Dorsolateral prefrontal cortex (tissue), 118 donors: ENCODE results near the gene LNX2. TPM values are rescaled to one million over a fixed set of nuclear protein-coding genes. Genes with fewer than 3 reads are reported as not detected.

Experiments
- total RNA-seq, 120 experiments: library from RNA; stranded (reverse); gene quantifications; one replicate each; pipeline versions ENCODE4 v1.2.3 to v1.2.4, GENCODE V29; 2022

Gene LNX2
- total RNA-seq, 120 experiments from 2014 or later: 3.0 to 8.1 (median 5.5) TPM

Other genes starting within 250 kb of the LNX2 start
- gene GTF3A, start 195.9 kb downstream of the LNX2 start, total RNA-seq: 100 to 1,000 TPM in 1 of 120 experiments, 10 to 100 TPM in 119; 43.2 to 103 (median 71.3) TPM
- 10 to 100 TPM; 32.1 to 71.7 (median 50.4) TPM for gene MTIF3, start 170.0 kb downstream of the LNX2 start, total RNA-seq
- gene POLR1D, start 1.4 kb upstream of the LNX2 start, total RNA-seq: 10 to 100 TPM; 44.9 to 86.8 (median 60.3) TPM
- gene GSX1, start 172.0 kb upstream of the LNX2 start, total RNA-seq: under 1 TPM in 14 of 120 experiments, not detected in 106; 0.26 to 0.72 (median 0.40) TPM